ENCODE data around the gene PRKCA. TPM values are rescaled to one million over a fixed set of nuclear protein-coding genes. Genes with fewer than 3 reads are reported as not detected.

PRKCA gene
- total RNA-seq, 4 donors from 2014 or later: 9.6 to 15.5 (median 11.1) TPM

DNA sequence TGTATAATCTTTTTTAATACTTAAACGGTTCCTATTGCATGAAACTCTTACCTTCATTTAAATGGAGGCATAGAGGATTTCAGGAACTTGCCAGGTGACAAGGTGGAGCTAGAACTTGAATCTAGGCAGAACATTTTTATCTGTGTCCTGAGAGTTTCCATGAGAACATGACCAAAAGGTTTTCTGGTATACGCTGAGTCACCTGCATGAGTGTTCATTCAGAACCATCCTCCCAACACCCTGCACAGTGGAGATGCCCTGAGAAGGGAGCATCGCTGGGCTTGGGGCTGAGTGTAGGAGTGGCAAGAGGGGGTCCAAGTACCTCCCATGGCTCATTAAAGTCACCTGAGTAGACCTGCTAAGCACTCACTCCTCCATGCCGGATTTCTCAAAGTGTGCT lies 362.8 kb downstream of the PRKCA start:
- intact Hi-C loops (cut with DNase I; ENCODE audit: low total_unique reads): no loop called here
- 79 to 92% methylated on average over 4 of the region's 4 CpGs for WGBS, 2 donors
- DNase-seq (ENCODE audit: low spot score in 2 of 2): no peak
- H3K4me3 ChIP-seq (ENCODE audit: low read depth, poor library complexity, severe bottlenecking): no peak overlapping the region
- TF ChIP-seq, protein P1, sequence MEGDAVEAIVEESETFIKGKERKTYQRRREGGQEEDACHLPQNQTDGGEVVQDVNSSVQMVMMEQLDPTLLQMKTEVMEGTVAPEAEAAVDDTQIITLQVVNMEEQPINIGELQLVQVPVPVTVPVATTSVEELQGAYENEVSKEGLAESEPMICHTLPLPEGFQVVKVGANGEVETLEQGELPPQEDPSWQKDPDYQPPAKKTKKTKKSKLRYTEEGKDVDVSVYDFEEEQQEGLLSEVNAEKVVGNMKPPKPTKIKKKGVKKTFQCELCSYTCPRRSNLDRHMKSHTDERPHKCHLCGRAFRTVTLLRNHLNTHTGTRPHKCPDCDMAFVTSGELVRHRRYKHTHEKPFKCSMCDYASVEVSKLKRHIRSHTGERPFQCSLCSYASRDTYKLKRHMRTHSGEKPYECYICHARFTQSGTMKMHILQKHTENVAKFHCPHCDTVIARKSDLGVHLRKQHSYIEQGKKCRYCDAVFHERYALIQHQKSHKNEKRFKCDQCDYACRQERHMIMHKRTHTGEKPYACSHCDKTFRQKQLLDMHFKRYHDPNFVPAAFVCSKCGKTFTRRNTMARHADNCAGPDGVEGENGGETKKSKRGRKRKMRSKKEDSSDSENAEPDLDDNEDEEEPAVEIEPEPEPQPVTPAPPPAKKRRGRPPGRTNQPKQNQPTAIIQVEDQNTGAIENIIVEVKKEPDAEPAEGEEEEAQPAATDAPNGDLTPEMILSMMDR (IDR thresholded peaks at IDR 0.05): no peak
- no peak for TF ChIP-seq POLR2A (IDR thresholded peaks at IDR 0.05)

DNA sequence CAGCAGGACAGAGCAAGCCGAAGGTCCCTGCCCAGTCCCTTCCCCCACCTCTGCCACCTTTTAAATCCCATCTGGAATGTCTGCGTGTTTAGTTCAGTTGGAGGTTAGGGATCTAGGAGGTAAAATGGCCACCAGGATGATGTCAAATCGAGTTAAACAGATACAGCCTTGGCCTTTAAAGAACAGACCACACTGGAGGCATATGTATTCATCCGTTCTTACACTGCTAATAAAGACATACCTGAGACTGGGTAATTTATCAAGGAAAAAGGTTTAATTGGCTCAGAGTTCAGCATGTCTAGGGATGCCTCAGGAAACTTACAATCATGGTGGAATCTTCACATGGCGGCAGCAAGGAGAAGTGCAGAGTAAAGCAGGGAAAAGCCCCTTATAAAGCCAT lies 364.7 kb downstream of the PRKCA start:
- intact Hi-C loops (cut with DNase I; ENCODE audit: low total_unique reads): no loop called here
- DNase-seq (ENCODE audit: low spot score in 2 of 2): no peak
- TF ChIP-seq POLR2A (IDR thresholded peaks at IDR 0.05): no peak
- TF ChIP-seq, protein P1 (IDR thresholded peaks at IDR 0.05): no peak
- 87 to 93% methylated on average over 5 of the region's 5 CpGs for WGBS, 2 donors
- H3K4me3 ChIP-seq (ENCODE audit: low read depth, poor library complexity, severe bottlenecking): no peak overlapping the region

- TF ChIP-seq, protein P1 (IDR thresholded peaks at IDR 0.05): no peak
- no peak for TF ChIP-seq POLR2A (IDR thresholded peaks at IDR 0.05)
Observed at GRCh38 chr17:66667491-66668030, 365.1 kb downstream of the PRKCA start.

GRCh38 chr17:66670206-66670605 lies 367.8 kb downstream of the PRKCA start:
- intact Hi-C loops (cut with DNase I; ENCODE audit: low total_unique reads): no loop called here

More at GRCh38 chr17:66667491-66668030, 365.1 kb downstream of the PRKCA start:
- no peak for DNase-seq (ENCODE audit: low spot score in 2 of 2)
- WGBS, 2 donors: 89 to 90% methylated on average over 4 of the region's 4 CpGs
- H3K4me3 ChIP-seq (ENCODE audit: low read depth, poor library complexity, severe bottlenecking): no peak overlapping the region
- intact Hi-C loops (cut with DNase I; ENCODE audit: low total_unique reads): no loop called here

DNA sequence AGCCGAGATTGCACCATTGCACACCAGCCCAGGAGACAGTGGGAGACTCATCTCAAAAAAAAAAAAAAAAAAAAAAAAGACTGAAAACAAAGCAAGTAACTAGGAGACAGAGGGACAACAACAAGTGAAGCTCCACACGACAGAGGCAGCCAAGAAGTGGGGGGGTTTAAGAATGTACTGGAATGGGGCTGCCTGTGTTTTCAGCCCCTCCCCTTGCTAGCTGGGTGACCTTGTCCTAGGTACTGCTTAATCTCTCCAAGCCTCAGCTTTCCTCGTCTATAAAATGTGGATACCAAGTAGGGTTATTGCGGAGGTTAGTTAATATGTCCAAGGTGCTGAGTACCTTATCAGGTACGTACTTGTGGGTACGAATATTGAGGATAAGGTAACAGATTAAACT lies 368.7 kb downstream of the PRKCA start:
- H3K4me3 ChIP-seq (ENCODE audit: low read depth, poor library complexity, severe bottlenecking): no peak overlapping the region
- intact Hi-C loops (cut with DNase I; ENCODE audit: low total_unique reads): no loop called here
- TF ChIP-seq, protein P1 (IDR thresholded peaks at IDR 0.05): no peak
- no peak for TF ChIP-seq POLR2A (IDR thresholded peaks at IDR 0.05)
- 81 to 83% methylated on average over 6 of the region's 6 CpGs for WGBS, 2 donors
- DNase-seq (ENCODE audit: low spot score in 2 of 2): no peak

More at GRCh38 chr17:66670206-66670605, 367.8 kb downstream of the PRKCA start:
- 80 to 85% methylated on average over 3 of the region's 3 CpGs for WGBS, 2 donors
- no peak for DNase-seq (ENCODE audit: low spot score in 2 of 2)
- TF ChIP-seq POLR2A (IDR thresholded peaks at IDR 0.05): no peak
- H3K4me3 ChIP-seq (ENCODE audit: low read depth, poor library complexity, severe bottlenecking): no peak overlapping the region

- intact Hi-C loops (cut with DNase I; ENCODE audit: low total_unique reads): no loop called here
- TF ChIP-seq, protein P1 (IDR thresholded peaks at IDR 0.05): peak in 1 of 3 donors; percentile 54
- no peak for TF ChIP-seq POLR2A (IDR thresholded peaks at IDR 0.05)
- H3K4me3 ChIP-seq (ENCODE audit: low read depth, poor library complexity, severe bottlenecking): no peak overlapping the region
- DNase-seq (ENCODE audit: low spot score in 2 of 2): peak; percentile 46 to 81
- 15 to 18% methylated on average over 8 of the region's 8 CpGs for WGBS, 2 donors
Observed at GRCh38 chr17:66673668-66674276, 371.4 kb downstream of the PRKCA start.
